ENCODE results near the gene MVB12A. TPM values are rescaled to one million over a fixed set of nuclear protein-coding genes. Genes with fewer than 3 reads are reported as not detected.
A peak's percentile ranks its signal among the peaks of the same experiment; 100 is the strongest.

The MVB12A gene
- total and polyA plus RNA-seq, 2 experiments from 2014 or later = 36.6 to 60.3 TPM

GRCh38 chr19:17423429-17424208, 3.8 kb downstream of the MVB12A start:
- Histone ChIP-seq H3K9me2 (ENCODE audit: insufficient read depth) (no peaks in the 10 kb centered on the region), H3K36me3 (ENCODE audit: insufficient read depth) (no peaks in the 10 kb centered on the region), H3K27me3 (ENCODE audit: insufficient read depth) (no peaks in the 10 kb centered on the region), H3K4me2 (no peak overlapping the region), H3F3A (replicated peaks; ENCODE audit: low read depth) (0 out of 2 replicates have a peak, but pooled peaks cover 4% of the 10 kb centered on the region), H2AFZ (no peak overlapping the region), H3K4me1 (ENCODE audit: insufficient read depth) (peaks cover 14% of the 10 kb centered on the region; the same call in 1 of the 2 replicates), H4K20me1 (replicated peaks; ENCODE audit: insufficient read depth) (no peaks in the 10 kb centered on the region), H3K4me3 (no peak overlapping the region), H3K79me2 (replicated peaks; ENCODE audit: insufficient read depth) (no peaks in the 10 kb centered on the region), H3K27ac (ENCODE audit: low read depth) (no peak overlapping the region)
- TF ChIP-seq POLR2AphosphoS5 (IDR thresholded peaks at IDR 0.05; ENCODE audit: low read depth) = no peak
- TF ChIP-seq CREB1 (CRISPR knock-in tag; IDR thresholded peaks at IDR 0.05; ENCODE audit: low read depth) = no peak
- TF ChIP-seq CTCF (conservative IDR thresholded peaks at IDR 0.05; ENCODE audit: low read depth in 2 of 2) = no peak
- no peak for TF ChIP-seq ZNF114 (CRISPR knock-in tag; IDR thresholded peaks at IDR 0.05)
- TF ChIP-seq JUNB (IDR thresholded peaks at IDR 0.05; ENCODE audit: unreplicated experiment) = no peak
- TF ChIP-seq EZH2 (IDR thresholded peaks at IDR 0.05; ENCODE audit: low read depth, unreplicated experiment) = no peak
- no peak for TF ChIP-seq ETS1 (IDR thresholded peaks at IDR 0.05)
- TF ChIP-seq ZNF462 (CRISPR knock-in tag; IDR thresholded peaks at IDR 0.05) = no peak
- no peak for TF ChIP-seq EZH2phosphoT487 (IDR thresholded peaks at IDR 0.05; ENCODE audit: unreplicated experiment)
- no peak for TF ChIP-seq ZNF331 (CRISPR knock-in tag; IDR thresholded peaks at IDR 0.05; ENCODE audit: low read depth)
- TF ChIP-seq NANOG (IDR thresholded peaks at IDR 0.05; ENCODE audit: borderline replicate concordance) = no peak
- no peak for TF ChIP-seq REST (IDR thresholded peaks at IDR 0.05; ENCODE audit: unreplicated experiment)
- peaks cover 8% of the 10 kb centered on the region for H3K27me3 Mint-ChIP-seq (ENCODE audit: insufficient read depth, low read depth, poor library complexity)
- H3K4me3 Mint-ChIP-seq = peak overlapping the region; percentile 36; the same call in 2 of the 3 replicates
- peak overlapping the region; percentile 67; the same call in 1 of the 2 replicates for H3K27ac Mint-ChIP-seq
- no peak for DNase-seq (ENCODE audit: low spot score)
- H3K36me3 Mint-ChIP-seq (ENCODE audit: low read depth) = no peaks in the 10 kb centered on the region; the same call in 1 of the 3 replicates
- no peaks in the 10 kb centered on the region for H3K9me3 Mint-ChIP-seq
- H3K4me1 Mint-ChIP-seq = peaks cover 20% of the 10 kb centered on the region
- ATAC-seq = no peak
